ENCODE measurements around the gene KRT1. TPM values are rescaled to one million over a fixed set of nuclear protein-coding genes. Genes with fewer than 3 reads are reported as not detected.

Gene KRT1
- total RNA-seq, 2 experiments from 2014 or later, result 0.33 to 0.60 TPM

DNA sequence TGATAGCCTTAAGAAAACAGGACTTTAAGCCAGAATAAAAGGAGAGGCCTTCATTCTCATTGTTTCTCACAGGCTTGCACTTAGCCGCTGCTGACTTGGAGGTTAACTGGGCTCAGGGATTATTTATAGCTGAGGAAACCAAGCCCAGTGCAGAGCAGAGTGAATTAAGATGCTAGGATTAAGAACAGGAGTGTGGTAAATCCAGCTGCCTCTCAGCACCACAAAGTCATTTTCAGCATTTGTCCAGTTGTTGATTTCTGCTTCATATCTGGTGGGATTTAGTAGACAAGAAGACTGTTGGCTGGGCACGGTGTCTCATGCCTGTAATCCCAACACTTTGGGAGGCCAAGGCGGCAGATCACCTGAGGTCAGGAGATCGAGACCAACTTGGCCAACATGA, 47.6 kb downstream of the KRT1 start:
- Mint-ChIP-seq H3K27ac (peak overlapping the region; percentile 83), H3K27me3 (no peaks in the 10 kb centered on the region), H3K4me3 (no peak overlapping the region), H3K4me1 (peaks cover 72% of the 10 kb centered on the region), H3K9me3 (peaks cover 2% of the 10 kb centered on the region), H3K36me3 (ENCODE audit: low read depth) (no peaks in the 10 kb centered on the region)
- POLR2A ChIA-PET, result no interaction called here
- DNase-seq, result no peak
- CTCF ChIA-PET, result interaction anchor here (0.6 to 1.9 kb wide), 4 partner anchors 12 to 53 kb away, joined by 3 to 4 read pairs (median 3); no protein-coding TSS in a partner anchor

GRCh38 chr12:52631676-52632459, 48.3 kb downstream of the KRT1 start:
- H3K4me1 Mint-ChIP-seq, result peaks cover 78% of the 10 kb centered on the region
- ChIA-PET POLR2A (interaction anchor here (0.6 kb wide), 1 partner anchor 205 kb away, joined by 3 read pairs; no protein-coding TSS in a partner anchor), CTCF (interaction anchor here (1.9 kb wide), 1 partner anchor 13 kb away, joined by 4 read pairs; no protein-coding TSS in a partner anchor)
- no peaks in the 10 kb centered on the region for H3K27me3 Mint-ChIP-seq
- peaks cover under 1% of the 10 kb centered on the region for H3K36me3 Mint-ChIP-seq (ENCODE audit: low read depth)
- peak; percentile 5 for DNase-seq
- peaks cover 2% of the 10 kb centered on the region for H3K9me3 Mint-ChIP-seq
- no peak overlapping the region for H3K4me3 Mint-ChIP-seq
- H3K27ac Mint-ChIP-seq, result no peak overlapping the region

- Mint-ChIP-seq H3K4me1 (peaks cover 74% of the 10 kb centered on the region), H3K27me3 (no peaks in the 10 kb centered on the region), H3K36me3 (ENCODE audit: low read depth) (peaks cover 1% of the 10 kb centered on the region), H3K9me3 (peaks cover 2% of the 10 kb centered on the region), H3K4me3 (no peak overlapping the region), H3K27ac (peak overlapping the region; percentile 91)
- peak; percentile 1 for DNase-seq
- CTCF ChIA-PET, result interaction anchor here (1.9 kb wide), 1 partner anchor 14 kb away, joined by 4 read pairs; no protein-coding TSS in a partner anchor
- POLR2A ChIA-PET, result no interaction called here
Observed at GRCh38 chr12:52631264-52631663, 48.9 kb downstream of the KRT1 start.

DNA sequence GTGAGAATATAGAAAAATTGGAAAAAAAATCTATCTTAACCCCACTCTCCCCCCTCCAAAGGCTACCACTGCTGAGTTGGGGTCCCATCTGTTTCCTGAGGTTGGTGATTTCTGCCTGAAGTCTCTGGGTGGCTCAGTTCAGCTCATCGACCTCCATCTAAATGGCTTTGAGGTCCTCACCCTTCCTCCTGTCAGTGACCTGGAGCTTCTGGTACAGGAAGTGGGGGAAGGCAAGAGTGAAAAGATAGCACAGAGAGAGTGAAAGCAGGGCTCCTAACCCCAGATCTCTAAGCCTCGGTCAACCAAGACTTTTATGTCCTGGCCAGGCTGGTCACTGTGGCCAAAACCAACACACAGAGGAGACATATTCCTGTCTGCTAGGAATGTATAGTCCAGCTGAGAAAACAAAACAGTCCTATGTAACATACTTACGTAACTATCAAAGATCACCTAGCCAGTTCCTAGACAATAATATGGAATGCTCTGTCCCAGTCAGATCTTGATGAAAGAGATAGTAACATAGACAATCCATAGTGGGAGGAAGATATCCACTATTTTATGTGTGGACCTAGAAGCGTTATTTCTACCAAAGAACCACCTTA, 49.5 kb downstream of the KRT1 start:
- POLR2A ChIA-PET, result no interaction called here
- H3K27me3 Mint-ChIP-seq, result no peaks in the 10 kb centered on the region
- peak overlapping the region; percentile 68 for H3K4me3 Mint-ChIP-seq
- peak overlapping the region; percentile 91 for H3K27ac Mint-ChIP-seq
- H3K36me3 Mint-ChIP-seq (ENCODE audit: low read depth), result peaks cover 1% of the 10 kb centered on the region
- H3K4me1 Mint-ChIP-seq, result peaks cover 74% of the 10 kb centered on the region
- peak; percentile 29 for DNase-seq
- H3K9me3 Mint-ChIP-seq, result peaks cover 2% of the 10 kb centered on the region
- CTCF ChIA-PET, result interaction anchor here (1.9 kb wide), 1 partner anchor 14 kb away, joined by 4 read pairs; no protein-coding TSS in a partner anchor

- POLR2A ChIA-PET, result no interaction called here
- CTCF ChIA-PET, result no interaction called here
- DNase-seq, result peak; percentile 4
- H3K9me3 Mint-ChIP-seq, result peaks cover 2% of the 10 kb centered on the region
- peaks cover 73% of the 10 kb centered on the region for H3K4me1 Mint-ChIP-seq
- peaks cover 4% of the 10 kb centered on the region for H3K27me3 Mint-ChIP-seq
- peak overlapping the region; percentile 68 for H3K4me3 Mint-ChIP-seq
- peaks cover 5% of the 10 kb centered on the region for H3K36me3 Mint-ChIP-seq (ENCODE audit: low read depth)
- H3K27ac Mint-ChIP-seq, result peak overlapping the region; percentile 91
Observed at GRCh38 chr12:52630008-52630500, 50.2 kb downstream of the KRT1 start.

GRCh38 chr12:52629281-52630007, 50.8 kb downstream of the KRT1 start:
- Mint-ChIP-seq H3K4me1 (peaks cover 72% of the 10 kb centered on the region), H3K4me3 (peak overlapping the region; percentile 68), H3K9me3 (peaks cover 2% of the 10 kb centered on the region), H3K27me3 (peaks cover 5% of the 10 kb centered on the region), H3K27ac (peak overlapping the region; percentile 91), H3K36me3 (ENCODE audit: low read depth) (peaks cover 6% of the 10 kb centered on the region)
- peak; percentile 4 for DNase-seq
- CTCF ChIA-PET, result no interaction called here
- POLR2A ChIA-PET, result no interaction called here

GRCh38 chr12:52628841-52629240, 51.4 kb downstream of the KRT1 start:
- H3K36me3 Mint-ChIP-seq (ENCODE audit: low read depth), result peaks cover 6% of the 10 kb centered on the region
- H3K4me1 Mint-ChIP-seq, result peaks cover 66% of the 10 kb centered on the region
- peak overlapping the region; percentile 68 for H3K4me3 Mint-ChIP-seq
- peak; percentile 2 for DNase-seq
- POLR2A ChIA-PET, result no interaction called here
- H3K27me3 Mint-ChIP-seq, result peaks cover 5% of the 10 kb centered on the region
- CTCF ChIA-PET, result no interaction called here
- peaks cover 3% of the 10 kb centered on the region for H3K9me3 Mint-ChIP-seq
- H3K27ac Mint-ChIP-seq, result peak overlapping the region; percentile 91

GRCh38 chr12:52628111-52628507, 52.1 kb downstream of the KRT1 start:
- peaks cover 5% of the 10 kb centered on the region for H3K27me3 Mint-ChIP-seq
- peak overlapping the region; percentile 21 for H3K4me3 Mint-ChIP-seq
- ChIA-PET POLR2A (no interaction called here), CTCF (no interaction called here)
- H3K9me3 Mint-ChIP-seq, result peaks cover 5% of the 10 kb centered on the region
- peaks cover 58% of the 10 kb centered on the region for H3K4me1 Mint-ChIP-seq
- H3K36me3 Mint-ChIP-seq (ENCODE audit: low read depth), result peaks cover 6% of the 10 kb centered on the region
- no peak for DNase-seq
- peak overlapping the region; percentile 60 for H3K27ac Mint-ChIP-seq

DNA sequence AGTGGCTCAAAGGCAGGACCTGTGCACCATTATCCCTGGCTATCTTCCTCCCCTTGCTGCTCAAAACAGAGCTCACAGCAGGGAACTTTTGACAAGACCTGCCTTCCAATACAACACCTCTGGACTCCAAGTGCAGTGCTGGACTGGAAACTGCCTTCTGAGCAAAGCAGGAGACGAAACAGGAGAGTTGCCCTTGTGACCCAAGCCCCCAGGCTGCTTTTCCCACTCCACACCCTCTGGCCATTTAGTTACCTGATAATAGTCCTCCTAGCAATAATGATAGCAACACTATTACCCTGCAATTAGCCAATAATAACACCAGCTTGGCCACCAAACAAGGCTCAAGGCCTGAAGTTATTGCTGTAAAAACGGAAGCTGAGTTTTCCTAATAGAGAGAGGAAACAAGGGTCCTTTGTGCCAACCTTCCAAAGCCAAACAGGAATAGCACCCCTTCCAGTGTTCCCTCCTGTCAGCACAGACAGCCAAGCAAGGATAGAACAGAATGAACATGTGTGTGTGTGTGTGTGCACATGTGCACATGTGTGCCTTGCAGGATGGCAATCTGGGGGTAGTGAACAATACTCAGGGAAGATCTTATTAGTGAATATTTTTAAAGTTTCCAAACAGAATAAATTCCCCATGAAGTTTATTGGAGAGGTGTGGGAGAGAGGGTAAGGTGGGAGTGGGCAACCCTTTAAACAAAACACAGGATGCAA, 52.7 kb downstream of the KRT1 start:
- peaks cover 8% of the 10 kb centered on the region for H3K9me3 Mint-ChIP-seq
- peaks cover 53% of the 10 kb centered on the region for H3K4me1 Mint-ChIP-seq
- H3K27ac Mint-ChIP-seq, result no peak overlapping the region
- H3K4me3 Mint-ChIP-seq, result no peak overlapping the region
- ChIA-PET POLR2A (no interaction called here), CTCF (no interaction called here)
- peaks cover 8% of the 10 kb centered on the region for H3K36me3 Mint-ChIP-seq (ENCODE audit: low read depth)
- DNase-seq, result peak; percentile 2
- H3K27me3 Mint-ChIP-seq, result peaks cover 5% of the 10 kb centered on the region

Other genes starting within 250 kb of the KRT1 start
- not detected for gene KRT75, start 246.0 kb downstream of the KRT1 start, total RNA-seq
- gene KRT6B, start 228.3 kb downstream of the KRT1 start, total RNA-seq, result not detected
- not detected for gene KRT6C, start 206.6 kb downstream of the KRT1 start, total RNA-seq
- gene KRT6A, start 187.2 kb downstream of the KRT1 start, total RNA-seq, result not detected
- gene KRT5, start 160.0 kb downstream of the KRT1 start, total RNA-seq, result not detected
- not detected for gene KRT71, start 127.3 kb downstream of the KRT1 start, total RNA-seq
- under 1 TPM; 0.15 TPM for gene KRT74, start 106.6 kb downstream of the KRT1 start, total RNA-seq
- 10 to 100 TPM; 12.3 to 13.0 TPM for gene KRT72, start 78.9 kb downstream of the KRT1 start, total RNA-seq
- 1 to 10 TPM; 8.2 to 8.6 TPM for gene KRT73, start 61.8 kb downstream of the KRT1 start, total RNA-seq
- under 1 TPM; 0.10 TPM for gene KRT2, start 28.2 kb downstream of the KRT1 start, total RNA-seq
- gene KRT77, start 23.1 kb upstream of the KRT1 start, total RNA-seq, result not detected
- not detected for gene KRT76, start 96.9 kb upstream of the KRT1 start, total RNA-seq
- not detected for gene KRT3, start 115.7 kb upstream of the KRT1 start, total RNA-seq
- gene KRT4, start 133.7 kb upstream of the KRT1 start, total RNA-seq, result not detected
- not detected for gene KRT79, start 153.9 kb upstream of the KRT1 start, total RNA-seq
- not detected for gene KRT78, start 168.6 kb upstream of the KRT1 start, total RNA-seq
- under 1 TPM; 0.15 to 0.57 TPM for gene KRT8, start 224.7 kb upstream of the KRT1 start, total RNA-seq

All from activated CD4-positive, alpha-beta T cell treated with anti-CD3 and anti-CD28 coated beads, Interleukin-2, amount 10 ng/mL, durations not matched to agents 7 days and 5 days (primary cell).